Measurements from ENCODE around the gene LDB2. TPM values are rescaled to one million over a fixed set of nuclear protein-coding genes. Genes with fewer than 3 reads are reported as not detected.

Gene LDB2
- total and polyA plus RNA-seq, 2 of the 8 experiments (the other 6 are each of a cell fraction or from before 2014, with no cell fraction given), result 57.0 to 140 TPM

DNA sequence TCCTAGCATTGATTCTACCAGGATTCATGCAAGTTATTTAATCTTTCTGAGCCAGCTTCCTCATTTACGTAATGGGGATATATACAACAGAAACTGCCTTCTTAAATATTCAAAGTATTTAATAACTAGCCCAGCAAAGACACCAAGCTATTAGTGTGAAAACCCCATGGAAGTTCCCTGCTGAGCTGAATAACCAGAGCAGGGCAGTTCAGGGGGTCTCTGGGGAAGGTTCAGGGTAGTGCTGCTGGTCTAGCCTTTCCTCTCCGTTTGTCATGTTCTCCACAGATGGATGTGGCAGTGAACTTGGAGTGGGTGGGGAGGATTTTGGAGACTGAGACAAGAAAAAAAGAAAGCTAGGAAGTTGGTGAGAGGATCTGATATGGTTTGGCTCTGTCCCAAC is 431.4 kb downstream of the LDB2 start:
- no peak overlapping the region for H3K18ac ChIP-seq (ENCODE audit: extremely low read depth, low read length)
- WGBS, 2 experiments (ENCODE audit: extremely low coverage in 1 of 2, insufficient coverage in 1 of 2, insufficient read length in 1 of 2, insufficient replicate concordance in 2 of 2, low coverage in 1 of 2, low lambda C conversion rate in 2 of 2, missing lambda C conversion rate in 1 of 2), result 80% methylated on average over 2 of the region's 2 CpGs; no CpG with 5 or more reads in 1 of the 2 experiments
- no peak overlapping the region for H2BK5ac ChIP-seq (ENCODE audit: low read depth, low read length)
- ChIA-PET POLR2A (ENCODE audit: partially characterized antibody) (no interaction called here), CTCF (ENCODE audit: partially characterized antibody) (interaction anchor here (1.2 kb wide), 1 partner anchor 165 kb away, joined by 3 read pairs; no protein-coding TSS in a partner anchor)
- no peak overlapping the region for H3K4me2 ChIP-seq (ENCODE audit: insufficient read depth in 1 of 2, low read depth in 2 of 2, low read length in 2 of 2)
- no peak overlapping the region for H2BK20ac ChIP-seq (ENCODE audit: low read length)
- H3K36me3 ChIP-seq (ENCODE audit: control insufficient read depth in 2 of 4, insufficient read depth in 4 of 4, low read length in 3 of 4), result no peaks in the 10 kb centered on the region
- no peak overlapping the region for H3K4me3 ChIP-seq (ENCODE audit: extremely low read depth in 1 of 4, insufficient read depth in 2 of 4, low read depth in 3 of 4, low read length in 4 of 4)
- no peak overlapping the region for H2AFZ ChIP-seq (ENCODE audit: low read length)
- no peak overlapping the region for H4K5ac ChIP-seq (ENCODE audit: insufficient read length, low read depth, low read length)
- H3K56ac ChIP-seq (replicated peaks; ENCODE audit: insufficient read length, low read depth, low read length), result no peak overlapping the region
- H3K9me3 ChIP-seq (ENCODE audit: insufficient read depth in 2 of 2, low read depth in 1 of 2, low read length in 1 of 2), result no peaks in the 10 kb centered on the region
- no peaks in the 10 kb centered on the region for H3K79me1 ChIP-seq (ENCODE audit: low read depth, low read length)
- no peaks in the 10 kb centered on the region for H3K23me2 ChIP-seq (ENCODE audit: low read depth, low read length)
- no peaks in the 10 kb centered on the region for H3K4me1 ChIP-seq (replicated peaks in 1 of 4; ENCODE audit: control insufficient read depth in 3 of 4, insufficient read depth in 4 of 4, low read length in 3 of 4)
- H3K79me2 ChIP-seq (ENCODE audit: control insufficient read depth in 1 of 2, insufficient read depth in 2 of 2, low read length in 2 of 2), result no peaks in the 10 kb centered on the region
- no peak overlapping the region for H2BK15ac ChIP-seq (ENCODE audit: low read length)
- H4K91ac ChIP-seq (replicated peaks; ENCODE audit: insufficient read length, low read length), result no peak overlapping the region
- no peak overlapping the region for H3K4ac ChIP-seq (replicated peaks; ENCODE audit: insufficient read length, low read depth, low read length)
- H2BK12ac ChIP-seq (ENCODE audit: low read depth, low read length), result no peak overlapping the region
- H2AK5ac ChIP-seq (ENCODE audit: low read depth, low read length), result no peak overlapping the region
- FAIRE-seq, result no peak
- TF ChIP-seq RFX5 (IDR thresholded peaks at IDR 0.05; ENCODE audit: borderline replicate concordance, low read depth, low read length), result no peak
- no peak overlapping the region for H3K9ac ChIP-seq (replicated peaks in 1 of 4; ENCODE audit: extremely low read depth in 1 of 4, low read depth in 3 of 4, low read length in 3 of 4)
- DNase-seq (ENCODE audit: low read depth in 1 of 2, low spot score in 2 of 2), result no peak
- H2BK120ac ChIP-seq (replicated peaks; ENCODE audit: low read depth, low read length), result no peak overlapping the region
- H3K27ac ChIP-seq (ENCODE audit: low read depth, low read length), result no peak overlapping the region
- H3K23ac ChIP-seq (ENCODE audit: insufficient read length), result no peak overlapping the region
- H3K27me3 ChIP-seq (replicated peaks in 1 of 4; ENCODE audit: control insufficient read depth in 3 of 4, extremely low read depth in 1 of 4, insufficient read depth in 3 of 4, low read length in 3 of 4), result no peaks in the 10 kb centered on the region
- H4K8ac ChIP-seq (ENCODE audit: extremely low read depth, insufficient read depth, low read length), result no peak overlapping the region
- H4K20me1 ChIP-seq (replicated peaks in 1 of 2; ENCODE audit: control insufficient read depth in 1 of 2, insufficient read depth in 2 of 2, low read length in 2 of 2), result no peaks in the 10 kb centered on the region
- no peak overlapping the region for H3K14ac ChIP-seq (ENCODE audit: insufficient read length)

Data from H1 (cell line).